IPS-15b (cell line): ENCODE data around the gene PPFIA3.
"Not testable (repeated sequence)": the region's sequence is repeated elsewhere in the genome, so short reads cannot be mapped to it uniquely, and the experiment has no call there.

ENCODE experiments used
- H3K27me3 ChIP-seq: one replicate; pipeline ENCODE4 v1.6.1; 2013; ENCODE audit warnings: low read length; ENCODE audit not compliant: control insufficient read depth, insufficient read depth
- H3K36me3 ChIP-seq: one replicate; pipeline ENCODE4 v1.6.1; 2013; ENCODE audit warnings: low read length; ENCODE audit not compliant: control insufficient read depth, insufficient read depth
- H3K4me1 ChIP-seq: one replicate; pipeline ENCODE4 v1.6.1; 2013; ENCODE audit warnings: mild to moderate bottlenecking, low read length; ENCODE audit not compliant: control insufficient read depth, insufficient read depth
- H3K4me3 ChIP-seq: one replicate; pipeline ENCODE4 v1.5.1; 2013; ENCODE audit warnings: low read depth, low read length
- H3K9ac ChIP-seq: one replicate; pipeline ENCODE4 v1.6.1; 2013; ENCODE audit warnings: low read depth, mild to moderate bottlenecking, low read length
- H3K9me3 ChIP-seq: one replicate; pipeline ENCODE4 v1.6.1; 2013; ENCODE audit warnings: mild to moderate bottlenecking, low read length; ENCODE audit not compliant: control insufficient read depth, insufficient read depth

PPFIA3 gene

DNA sequence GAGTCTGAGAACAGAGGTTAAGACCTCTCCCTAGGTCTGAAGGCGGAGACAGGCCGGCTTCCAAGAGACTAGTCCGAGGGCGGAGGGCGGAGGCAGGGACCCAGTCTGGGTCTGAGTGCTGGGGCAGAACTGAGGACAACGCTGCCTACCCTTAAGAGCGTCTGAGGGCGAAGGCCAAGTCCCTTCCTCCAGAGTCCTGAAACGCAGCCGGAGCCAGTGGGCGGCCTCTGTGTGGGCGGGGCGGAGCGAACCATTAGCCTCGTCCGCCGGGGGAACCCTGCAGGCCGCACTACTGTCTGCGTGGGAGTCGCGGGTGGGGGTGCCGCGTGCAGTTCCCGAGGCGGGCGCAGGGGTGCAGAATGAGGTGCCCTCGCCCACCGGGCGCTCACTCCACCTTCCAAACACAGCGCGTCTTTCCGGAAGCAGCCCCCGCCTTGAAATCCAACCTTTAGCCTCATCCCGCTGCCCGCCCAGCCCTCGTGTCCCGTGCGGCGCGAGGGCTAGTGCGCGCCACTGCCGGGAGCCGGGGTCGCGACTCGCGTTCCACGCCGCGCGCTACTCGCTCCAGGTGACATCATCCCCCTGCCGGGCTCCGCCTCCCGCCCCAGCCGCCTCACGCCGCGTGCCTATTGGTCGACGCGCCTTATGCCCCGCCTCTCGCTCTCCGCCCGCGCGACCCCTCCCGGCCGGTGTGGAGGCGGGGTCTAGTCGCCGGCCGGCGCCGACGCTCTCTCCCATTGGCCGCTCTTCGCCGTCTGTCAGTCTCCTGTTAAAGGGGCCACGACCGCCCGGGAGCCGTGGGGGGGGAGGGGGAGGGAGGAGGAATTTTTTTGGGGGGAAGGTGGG lies 556 bp upstream of the PPFIA3 start, which contains the start of gene C19orf73:
Gene C19orf73 (minus strand): TSS at position 579 of the 846 bp plus-strand sequence. CDS start 121 bp downstream, at position 458.
- no peaks in the 10 kb centered on the region for H3K4me1 ChIP-seq

DNA sequence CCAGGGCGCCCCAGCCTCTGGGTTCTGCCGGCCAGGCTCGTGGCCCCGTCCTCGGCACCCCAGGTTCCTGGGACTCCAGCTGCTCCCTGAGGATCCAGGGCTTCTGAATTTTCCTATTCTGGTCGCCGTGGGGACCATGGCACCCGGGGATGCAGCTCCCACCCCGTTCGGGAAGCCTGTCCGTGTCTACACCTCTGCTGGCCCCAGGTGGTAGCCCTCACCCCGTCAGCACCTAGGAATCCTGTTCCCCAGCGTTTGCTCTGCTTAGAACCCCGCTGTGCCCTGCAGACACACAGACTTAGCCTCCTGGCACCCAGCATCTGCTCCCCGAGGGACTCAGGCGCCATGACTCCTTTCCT lies 960 bp downstream of the PPFIA3 start:
- Histone ChIP-seq H3K36me3 (no peaks in the 10 kb centered on the region), H3K9me3 (no peaks in the 10 kb centered on the region), H3K9ac (no peak overlapping the region), H3K27me3 (peaks cover 21% of the 10 kb centered on the region), H3K4me3 (peak overlapping the region; percentile 58), H3K4me1 (peaks cover 2% of the 10 kb centered on the region)

More for the DNA sequence above, 556 bp upstream of the PPFIA3 start, which contains the start of gene C19orf73:
- Histone ChIP-seq H3K36me3 (no peaks in the 10 kb centered on the region), H3K4me3 (peak within 1 kb of the TSS; percentile 82), H3K9me3 (no peaks in the 10 kb centered on the region), H3K27me3 (peaks cover 24% of the 10 kb centered on the region), H3K9ac (peak within 1 kb of the TSS; percentile 28)

DNA sequence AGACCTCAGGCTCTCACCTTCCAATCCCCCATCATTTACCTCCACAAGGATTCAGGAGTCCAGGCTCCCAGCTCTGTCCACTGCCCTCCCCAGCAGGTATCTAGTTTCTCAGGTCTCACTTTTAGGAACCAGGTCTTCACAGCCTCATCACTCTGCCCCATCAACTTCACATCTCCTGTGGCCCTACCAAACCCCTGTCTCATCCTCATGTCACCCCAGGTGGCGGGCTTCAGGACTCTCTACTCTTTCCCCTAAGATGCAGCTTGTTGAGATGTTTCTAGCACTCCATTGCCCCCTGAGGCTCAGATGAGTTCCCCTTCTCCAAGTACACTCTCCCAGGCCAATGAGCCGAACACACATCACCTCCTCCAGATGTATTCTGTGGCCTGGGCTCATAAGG lies 1.5 kb downstream of the PPFIA3 start:
- H3K9me3 ChIP-seq = no peaks in the 10 kb centered on the region
- H3K4me1 ChIP-seq = peaks cover 2% of the 10 kb centered on the region
- H3K4me3 ChIP-seq = peak overlapping the region; percentile 58
- H3K27me3 ChIP-seq = peaks cover 19% of the 10 kb centered on the region
- H3K9ac ChIP-seq = no peak overlapping the region
- no peaks in the 10 kb centered on the region for H3K36me3 ChIP-seq

DNA sequence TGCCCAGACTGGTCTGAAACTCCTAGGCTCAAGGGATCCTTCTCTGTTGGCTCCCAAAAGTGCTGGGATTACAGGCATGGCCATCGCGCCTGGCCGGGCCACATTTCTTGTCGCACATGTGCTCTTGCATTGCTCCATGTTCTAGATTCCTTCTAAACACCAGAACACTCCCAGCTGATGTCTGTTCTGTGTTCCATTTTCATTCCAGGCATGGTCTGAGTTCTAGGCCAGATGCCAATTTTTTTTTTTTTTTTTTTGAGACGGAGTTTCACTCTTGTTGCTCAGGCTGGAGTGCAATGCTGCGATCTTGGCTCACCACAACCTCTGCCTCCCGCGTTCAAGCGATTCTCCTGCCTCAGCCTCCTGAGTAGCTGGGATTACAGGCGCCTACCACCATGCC lies 2.5 kb downstream of the PPFIA3 start:
- peaks cover 19% of the 10 kb centered on the region for H3K27me3 ChIP-seq
- not testable (repeated sequence) for H3K36me3 ChIP-seq, H3K4me1 ChIP-seq, H3K9ac ChIP-seq, H3K9me3 ChIP-seq, H3K4me3 ChIP-seq

DNA sequence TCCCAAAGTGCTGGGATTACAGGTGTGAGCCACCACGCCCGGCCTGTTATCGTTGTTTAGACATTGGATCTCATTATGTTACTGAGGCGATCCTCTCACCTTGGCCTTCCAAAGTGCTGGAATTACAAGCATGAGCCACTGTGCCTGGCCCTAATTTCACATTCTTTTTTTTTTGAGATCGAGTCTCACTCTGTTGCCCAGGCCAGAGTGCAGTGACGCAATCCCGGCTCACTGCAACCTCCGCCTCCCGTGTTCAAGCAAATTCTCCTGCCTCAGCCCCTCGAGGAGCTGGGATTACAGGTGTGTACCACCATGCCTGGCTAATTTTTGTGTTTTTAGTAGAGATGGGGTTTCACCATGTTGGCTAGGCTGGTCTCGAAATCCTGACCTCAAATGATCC lies 3.9 kb downstream of the PPFIA3 start:
- H3K9ac ChIP-seq, H3K36me3 ChIP-seq, H3K4me1 ChIP-seq, H3K9me3 ChIP-seq, H3K4me3 ChIP-seq: not testable (repeated sequence)
- H3K27me3 ChIP-seq = peaks cover 19% of the 10 kb centered on the region

DNA sequence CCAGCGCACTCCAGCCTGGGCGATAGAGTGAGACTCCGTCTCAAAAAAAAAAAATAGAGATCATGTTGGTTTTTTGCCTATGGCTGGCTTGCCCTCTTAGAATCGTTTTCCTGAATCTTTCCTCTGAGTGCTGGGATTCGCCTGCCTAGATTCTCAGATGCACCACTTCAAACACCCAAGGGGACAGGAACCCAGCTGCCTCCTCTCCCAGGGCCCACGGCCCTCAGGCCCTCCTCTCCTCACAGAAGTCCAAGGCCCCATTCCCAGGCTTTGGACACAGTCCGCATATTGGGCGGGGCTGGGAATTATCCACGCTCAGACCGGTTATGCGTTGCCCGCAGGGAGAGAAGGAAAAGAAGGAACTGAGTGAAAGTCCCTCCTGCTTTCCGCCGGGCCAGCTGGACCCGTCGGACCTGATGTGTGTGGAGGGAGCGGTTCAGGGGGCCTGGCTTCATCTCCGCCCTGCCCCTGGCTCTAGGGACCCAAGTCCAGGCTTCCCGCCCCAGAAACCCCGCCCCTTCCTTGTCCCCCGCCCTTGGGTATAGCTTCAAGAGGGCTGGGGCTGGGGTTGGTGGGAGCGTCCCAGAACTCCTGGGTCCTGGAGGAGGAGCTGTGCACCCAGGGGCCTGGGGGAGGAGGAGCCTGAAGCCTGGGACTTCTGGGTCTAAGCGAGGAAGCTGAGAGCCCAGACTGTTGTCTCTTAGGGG lies 5.8 kb downstream of the PPFIA3 start:
- H3K36me3 ChIP-seq = no peaks in the 10 kb centered on the region
- no peaks in the 10 kb centered on the region for H3K9me3 ChIP-seq
- peaks cover 6% of the 10 kb centered on the region for H3K4me1 ChIP-seq
- H3K27me3 ChIP-seq = peaks cover 14% of the 10 kb centered on the region
- peak overlapping the region; percentile 43 for H3K4me3 ChIP-seq
- H3K9ac ChIP-seq = no peak overlapping the region

DNA sequence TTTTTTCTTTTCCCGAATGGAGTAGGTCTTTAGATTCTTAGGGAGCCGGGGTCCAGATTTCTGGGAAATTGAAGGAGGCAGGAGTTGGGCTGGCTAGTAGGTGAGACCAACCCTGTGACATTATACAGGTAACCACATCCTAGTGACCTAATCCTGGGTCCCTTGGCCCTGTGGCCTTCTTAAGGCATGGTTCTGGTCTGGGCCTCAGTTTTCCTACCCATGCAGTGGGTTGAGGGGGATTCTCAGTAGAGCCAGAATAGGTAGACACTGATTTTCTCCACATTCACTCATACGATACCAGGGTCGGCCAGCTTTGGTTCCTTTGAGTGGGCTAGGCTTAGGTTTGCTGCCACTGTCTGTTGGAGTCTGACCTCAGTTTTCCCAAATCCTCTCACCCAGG lies 7.2 kb downstream of the PPFIA3 start:
- Histone ChIP-seq H3K36me3 (no peaks in the 10 kb centered on the region), H3K4me3 (no peak overlapping the region), H3K4me1 (peaks cover 6% of the 10 kb centered on the region), H3K9ac (no peak overlapping the region), H3K9me3 (no peaks in the 10 kb centered on the region), H3K27me3 (peaks cover 4% of the 10 kb centered on the region)

DNA sequence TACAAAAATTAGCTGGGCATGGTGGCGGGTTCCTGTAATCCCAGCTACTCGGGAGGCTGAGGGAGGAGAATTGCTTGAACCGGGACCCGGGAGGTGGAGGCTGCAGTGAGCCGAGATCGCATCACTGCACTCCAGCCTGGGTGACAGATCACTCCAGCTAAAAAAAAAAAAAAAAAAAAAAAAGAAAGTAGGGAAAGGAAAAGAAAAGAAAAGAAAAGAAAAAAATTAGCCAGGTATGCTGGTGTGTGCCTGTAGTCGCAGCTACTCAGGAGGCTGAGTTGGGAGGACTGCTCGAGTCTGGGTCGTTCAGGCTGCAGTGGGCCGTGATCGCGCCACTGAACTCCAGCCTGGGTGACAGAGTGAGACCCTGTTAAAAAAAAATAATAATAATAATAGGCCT lies 7.9 kb downstream of the PPFIA3 start:
- H3K4me1 ChIP-seq, H3K36me3 ChIP-seq, H3K27me3 ChIP-seq, H3K9ac ChIP-seq, H3K9me3 ChIP-seq: not testable (repeated sequence)
- H3K4me3 ChIP-seq = peak overlapping the region; percentile 56

DNA sequence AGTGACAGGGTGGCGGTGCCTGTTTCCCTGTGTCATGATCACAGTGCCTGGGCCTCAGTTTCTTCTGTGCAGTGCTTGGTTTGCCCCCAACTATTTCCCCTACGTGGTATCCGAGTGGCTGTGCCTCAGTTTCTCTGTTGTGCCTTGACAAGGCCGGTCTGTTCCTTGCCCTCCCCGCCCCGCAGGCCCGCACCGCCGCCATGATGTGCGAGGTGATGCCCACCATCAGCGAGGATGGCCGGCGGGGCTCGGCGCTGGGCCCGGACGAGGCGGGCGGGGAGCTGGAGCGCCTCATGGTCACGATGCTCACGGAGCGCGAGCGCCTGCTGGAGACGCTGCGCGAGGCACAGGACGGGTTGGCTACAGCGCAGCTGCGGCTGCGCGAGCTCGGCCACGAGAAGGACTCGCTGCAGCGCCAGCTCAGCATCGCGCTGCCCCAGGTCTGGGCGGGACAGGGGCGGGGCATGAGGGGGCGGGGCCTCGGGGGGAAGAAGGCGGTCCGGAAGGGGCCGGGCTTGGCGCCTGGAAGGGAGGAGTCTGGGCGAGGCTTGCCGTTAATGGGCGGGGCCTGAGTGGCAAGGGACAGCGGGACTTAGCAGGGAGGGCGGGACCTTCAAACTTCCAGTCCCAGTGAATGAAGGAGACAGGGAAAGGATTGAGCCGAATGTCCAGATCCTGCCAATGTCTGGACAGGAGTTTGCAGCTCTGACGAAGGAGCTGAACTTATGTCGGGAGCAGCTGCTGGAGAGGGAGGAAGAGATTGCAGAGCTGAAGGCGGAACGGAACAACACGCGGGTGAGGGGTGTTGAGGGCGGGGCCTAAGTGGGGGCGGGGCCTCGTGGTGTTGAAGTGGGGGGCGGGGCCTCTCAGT lies 8.6 kb downstream of the PPFIA3 start:
- H3K9me3 ChIP-seq = no peaks in the 10 kb centered on the region
- no peak overlapping the region for H3K9ac ChIP-seq
- H3K4me3 ChIP-seq = peak overlapping the region; percentile 85

DNA sequence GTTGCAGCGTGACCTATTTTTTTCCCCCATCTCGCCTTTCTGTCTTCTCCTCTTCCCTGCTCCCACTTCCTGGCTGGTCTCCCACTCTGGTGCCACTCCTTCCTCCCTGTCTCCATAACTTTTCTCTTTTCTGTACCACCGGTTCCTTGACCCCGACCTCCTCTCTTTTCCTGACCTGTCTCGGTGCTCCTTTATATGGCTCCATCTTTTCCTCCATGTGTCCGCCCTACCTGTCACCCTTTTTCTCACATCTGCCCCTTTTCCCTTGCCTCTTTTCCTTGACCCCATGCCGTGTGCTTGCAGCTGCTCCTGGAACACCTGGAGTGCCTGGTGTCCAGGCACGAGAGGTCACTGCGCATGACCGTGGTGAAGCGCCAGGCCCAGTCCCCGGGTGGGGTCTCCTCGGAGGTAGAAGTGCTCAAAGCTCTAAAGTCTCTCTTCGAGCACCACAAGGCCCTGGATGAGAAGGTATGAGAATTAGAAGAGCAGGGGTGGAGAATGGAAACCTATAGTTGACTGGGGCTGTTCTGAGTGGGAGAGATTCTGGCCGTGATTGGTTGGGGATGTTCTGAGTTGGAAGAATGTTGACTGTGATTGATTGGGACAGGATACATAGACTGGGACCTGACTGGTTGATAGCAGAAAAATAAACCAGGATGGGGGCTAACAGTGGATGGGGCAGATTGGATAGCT lies 9.3 kb downstream of the PPFIA3 start:
- Histone ChIP-seq H3K9me3 (no peaks in the 10 kb centered on the region), H3K4me1 (peaks cover 10% of the 10 kb centered on the region), H3K4me3 (peak overlapping the region; percentile 85), H3K9ac (peak overlapping the region; percentile 27), H3K27me3 (no peaks in the 10 kb centered on the region), H3K36me3 (no peaks in the 10 kb centered on the region)

More for the DNA sequence above, 8.6 kb downstream of the PPFIA3 start:
- Histone ChIP-seq H3K36me3 (no peaks in the 10 kb centered on the region), H3K27me3 (no peaks in the 10 kb centered on the region), H3K4me1 (peaks cover 10% of the 10 kb centered on the region)

DNA sequence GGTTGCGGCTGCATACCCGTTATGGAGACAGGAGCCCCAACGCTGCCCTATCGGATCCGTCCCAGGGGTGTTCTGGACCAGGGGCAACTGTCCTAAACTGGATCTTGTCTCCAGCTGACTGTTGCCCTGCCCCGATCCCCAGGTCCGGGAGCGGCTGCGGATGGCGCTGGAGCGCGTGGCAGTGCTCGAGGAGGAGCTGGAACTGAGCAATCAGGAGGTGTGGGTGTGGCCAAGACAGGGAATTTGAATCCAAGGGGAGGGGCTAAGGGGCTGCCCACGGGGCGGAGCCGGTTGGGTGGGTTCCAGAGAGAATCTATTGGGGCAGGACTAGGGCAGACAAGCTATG lies 9.9 kb downstream of the PPFIA3 start:
- Histone ChIP-seq H3K9me3 (no peaks in the 10 kb centered on the region), H3K4me3 (peak overlapping the region; percentile 85), H3K4me1 (peaks cover 10% of the 10 kb centered on the region), H3K9ac (peak overlapping the region; percentile 27), H3K27me3 (no peaks in the 10 kb centered on the region), H3K36me3 (no peaks in the 10 kb centered on the region)
